Nephron progenitor cell (in vitro differentiated cells): ENCODE measurements around the gene FBXL12.
A peak's percentile ranks its signal among the peaks of the same experiment; 100 is the strongest.
"Not testable (repeated sequence)": the region's sequence is repeated elsewhere in the genome, so short reads cannot be mapped to it uniquely, and the experiment has no call there.

Experiments
- DNase-seq: peaks from one replicate; pipeline ENCODE4 v3.0.0; 2021
- H3K27ac Mint-ChIP-seq: 2 replicates; pipeline ENCODE4 v1.8.0; 2021; ENCODE audit warnings: mild to moderate bottlenecking, moderate library complexity, mixed read lengths
- H3K27me3 Mint-ChIP-seq: 2 replicates; pipeline ENCODE4 v1.8.0; 2021; ENCODE audit warnings: mild to moderate bottlenecking, low read depth, mixed read lengths; ENCODE audit not compliant: poor library complexity
- H3K36me3 Mint-ChIP-seq: 2 replicates; pipeline ENCODE4 v1.8.0; 2021; ENCODE audit warnings: low read depth, mixed read lengths
- H3K4me1 Mint-ChIP-seq: 2 replicates; pipeline ENCODE4 v1.8.0; 2021; ENCODE audit warnings: mixed read lengths
- H3K4me3 Mint-ChIP-seq: 2 replicates; pipeline ENCODE4 v1.8.0; 2021; ENCODE audit warnings: mild to moderate bottlenecking, moderate library complexity, mixed read lengths
- H3K9me3 Mint-ChIP-seq: 2 replicates; pipeline ENCODE4 v1.8.0; 2021; ENCODE audit warnings: mild to moderate bottlenecking, moderate library complexity, mixed read lengths
- CTCF ChIP-seq: fragments of 200-600 bp; sonication (generic); IDR thresholded peaks from 2 replicates; pipeline ENCODE4 v1.5.0; 2021; ENCODE audit warnings: antibody characterized with exemption

Gene FBXL12

GRCh38 chr19:9786342-9786741 lies 32.5 kb downstream of the FBXL12 start:
- Mint-ChIP-seq H3K4me1 (peaks cover 58% of the 10 kb centered on the region), H3K27me3 (no peaks in the 10 kb centered on the region), H3K27ac (peak overlapping the region; percentile 96), H3K4me3 (peak overlapping the region; percentile 93), H3K36me3 (peaks cover 4% of the 10 kb centered on the region), H3K9me3 (peaks cover 4% of the 10 kb centered on the region)
- no peak for TF ChIP-seq CTCF
- DNase-seq, result no peak

GRCh38 chr19:9785367-9786331 lies 33.2 kb downstream of the FBXL12 start:
- peak; percentile 100 for DNase-seq
- Mint-ChIP-seq H3K27me3 (no peaks in the 10 kb centered on the region), H3K4me3 (peak overlapping the region; percentile 93), H3K9me3 (peaks cover 4% of the 10 kb centered on the region), H3K27ac (peak overlapping the region; percentile 99), H3K4me1 (peaks cover 51% of the 10 kb centered on the region), H3K36me3 (peaks cover 4% of the 10 kb centered on the region)
- TF ChIP-seq CTCF, result no peak

GRCh38 chr19:9784163-9784496 lies 34.7 kb downstream of the FBXL12 start:
- DNase-seq, H3K27me3 Mint-ChIP-seq, H3K36me3 Mint-ChIP-seq: not testable (repeated sequence)
- H3K4me3 Mint-ChIP-seq, result peak overlapping the region; percentile 93
- H3K4me1 Mint-ChIP-seq, result peaks cover 36% of the 10 kb centered on the region
- peaks cover 14% of the 10 kb centered on the region for H3K9me3 Mint-ChIP-seq
- H3K27ac Mint-ChIP-seq, result peak overlapping the region; percentile 99

GRCh38 chr19:9782338-9782737 lies 36.5 kb downstream of the FBXL12 start:
- DNase-seq, result no peak
- Mint-ChIP-seq H3K27me3 (no peaks in the 10 kb centered on the region), H3K27ac (no peak overlapping the region), H3K4me3 (no peak overlapping the region), H3K36me3 (peaks cover 8% of the 10 kb centered on the region), H3K4me1 (peaks cover 25% of the 10 kb centered on the region), H3K9me3 (peaks cover 22% of the 10 kb centered on the region)
- TF ChIP-seq CTCF, result no peak

- no peaks in the 10 kb centered on the region for H3K27me3 Mint-ChIP-seq
- peak; percentile 92 for DNase-seq
- H3K4me1 Mint-ChIP-seq, result peaks cover 10% of the 10 kb centered on the region
- peaks cover 50% of the 10 kb centered on the region for H3K9me3 Mint-ChIP-seq
- H3K36me3 Mint-ChIP-seq, result peaks cover 73% of the 10 kb centered on the region
- TF ChIP-seq CTCF, result no peak
- H3K4me3 Mint-ChIP-seq, result peak within 1 kb of the TSS; percentile 96
- H3K27ac Mint-ChIP-seq, result peak within 1 kb of the TSS; percentile 98
These were observed 50.4 kb downstream of the FBXL12 start, which contains the start of gene ZNF846 for GRCh38 chr19:9768175-9769112. Gene ZNF846, minus strand, starts transcription at chr19:9768738. Its CDS starts 3,788 bp downstream, at chr19:9764950.
